Hepatocyte (in vitro differentiated cells): Measurements from ENCODE around the gene THOC2. TPM values are rescaled to one million over a fixed set of nuclear protein-coding genes. Genes with fewer than 3 reads are reported as not detected.

ENCODE experiments used
- DNase-seq: peaks from one replicate; pipeline ENCODE4 v3.0.0-alpha.2; 2016; ENCODE audit warnings: low spot score
- H2AFZ ChIP-seq: fragments of 200-600 bp; sonication (generic); 2 replicates; pipeline ENCODE4 v1.6.0; 2016; ENCODE audit warnings: antibody characterized with exemption, mild to moderate bottlenecking
- H3K27ac ChIP-seq: fragments of 200-600 bp; sonication (generic); 2 replicates; pipeline ENCODE4 v1.5.1; 2016; ENCODE audit warnings: mild to moderate bottlenecking
- H3K27me3 ChIP-seq: fragments of 200-600 bp; sonication (generic); 2 replicates; pipeline ENCODE4 v1.6.1; 2016
- H3K36me3 ChIP-seq: fragments of 200-600 bp; sonication (generic); replicated peaks from 2 replicates; pipeline ENCODE4 v1.5.1; 2016; ENCODE audit warnings: low read depth; ENCODE audit not compliant: insufficient read depth
- H3K4me1 ChIP-seq: fragments of 200-600 bp; sonication (generic); 2 replicates; pipeline ENCODE4 v1.5.1; 2016; ENCODE audit warnings: mild to moderate bottlenecking, moderate library complexity; ENCODE audit not compliant: insufficient read depth
- H3K4me2 ChIP-seq: fragments of 200-600 bp; sonication (generic); 2 replicates; pipeline ENCODE4 v1.6.0; 2016
- H3K4me3 ChIP-seq: fragments of 200-600 bp; sonication (generic); 2 replicates; pipeline ENCODE4 v1.5.1; 2016; ENCODE audit warnings: mild to moderate bottlenecking
- H3K79me2 ChIP-seq: fragments of 200-600 bp; sonication (generic); 2 replicates; pipeline ENCODE4 v1.6.0; 2017; ENCODE audit warnings: mild to moderate bottlenecking
- H3K9me2 ChIP-seq: fragments of 200-600 bp; sonication (generic); replicated peaks from 2 replicates; pipeline ENCODE4 v1.6.0; 2017; ENCODE audit warnings: mild to moderate bottlenecking; ENCODE audit not compliant: insufficient read depth
- H3K9me3 ChIP-seq: fragments of 200-600 bp; sonication (generic); 2 replicates; pipeline ENCODE4 v1.5.1; 2016; ENCODE audit warnings: low read depth, mild to moderate bottlenecking
- H4K20me1 ChIP-seq: fragments of 200-600 bp; sonication (generic); 2 replicates; pipeline ENCODE4 v1.6.0; 2016; ENCODE audit warnings: mild to moderate bottlenecking; ENCODE audit not compliant: insufficient read depth, poor library complexity, severe bottlenecking
- CTCF ChIP-seq: fragments of 200-600 bp; sonication (generic); IDR thresholded peaks from 2 replicates; pipeline ENCODE4 v1.5.1; 2016; ENCODE audit warnings: antibody characterized with exemption, mild to moderate bottlenecking; ENCODE audit not compliant: poor library complexity
- EZH2 ChIP-seq: fragments of 200-600 bp; sonication (generic); IDR thresholded peaks from 2 replicates; pipeline ENCODE4 v1.6.1; 2016; ENCODE audit warnings: antibody characterized with exemption, mild to moderate bottlenecking, borderline replicate concordance
- EZH2phosphoT487 ChIP-seq: fragments of 200-600 bp; sonication (generic); IDR thresholded peaks from one replicate; pipeline ENCODE4 v1.6.1; 2018; ENCODE audit warnings: antibody characterized with exemption, mild to moderate bottlenecking, low read depth, moderate library complexity; ENCODE audit not compliant: unreplicated experiment, severe bottlenecking
- WGBS: methylation state at CpG from one replicate; pipeline ENCODE4 v1.1.6; 2016; ENCODE audit warnings: low lambda C conversion rate; ENCODE audit errors: missing lambda C conversion rate; 5-methylcytosine and 5-hydroxymethylcytosine counted together
- polyA plus RNA-seq: library from polyadenylated mRNA; unstranded; fragments of >200 nt; fragmentation: Nextera tagmentation; extraction: Ambion mirVana; gene quantifications from 2 replicates; pipeline ENCODE4 v1.2.1, GENCODE V29; 2016
- small RNA-seq: library from RNA; depleted of rRNA; stranded (forward); fragments of <200 nt; gene quantifications from one replicate; pipeline ENCODE3, GENCODE V24; 2014
- total RNA-seq: library from RNA; depleted of rRNA; stranded (reverse); fragments of >200 nt; gene quantifications from 2 replicates; pipeline ENCODE4 v1.2.3, GENCODE V29; 2014

Gene THOC2
- total and polyA plus RNA-seq, 2 experiments from 2014 or later: 66.0 to 95.6 TPM

- Histone ChIP-seq H2AFZ (no peak overlapping the region), H3K4me2 (no peak overlapping the region), H3K4me1 (no peaks in the 10 kb centered on the region), H3K27ac (no peak overlapping the region), H3K9me2 (no peaks in the 10 kb centered on the region), H3K4me3 (no peak overlapping the region), H4K20me1 (no peaks in the 10 kb centered on the region), H3K9me3 (no peaks in the 10 kb centered on the region), H3K36me3 (no peaks in the 10 kb centered on the region), H3K27me3 (no peaks in the 10 kb centered on the region), H3K79me2 (no peaks in the 10 kb centered on the region)
- DNase-seq: no peak
- 93% methylated on average over 32 of the region's 32 CpGs for WGBS
- TF ChIP-seq EZH2phosphoT487: no peak
- no peak for TF ChIP-seq CTCF
- no peak for TF ChIP-seq EZH2
Measured at GRCh38 chrX:123562342-123563146, 170.3 kb downstream of the THOC2 start.

GRCh38 chrX:123561439-123562215 lies 171.2 kb downstream of the THOC2 start:
- H3K27ac ChIP-seq: no peak overlapping the region
- H4K20me1 ChIP-seq: no peaks in the 10 kb centered on the region
- no peaks in the 10 kb centered on the region for H3K4me1 ChIP-seq
- H3K27me3 ChIP-seq: no peaks in the 10 kb centered on the region
- H3K79me2 ChIP-seq: no peaks in the 10 kb centered on the region
- no peaks in the 10 kb centered on the region for H3K9me2 ChIP-seq
- WGBS: 89% methylated on average over 28 of the region's 28 CpGs
- H3K4me3 ChIP-seq: no peak overlapping the region
- no peak for DNase-seq
- no peak overlapping the region for H2AFZ ChIP-seq
- TF ChIP-seq EZH2: no peak
- TF ChIP-seq CTCF: no peak
- TF ChIP-seq EZH2phosphoT487: no peak
- H3K9me3 ChIP-seq: no peaks in the 10 kb centered on the region
- no peak overlapping the region for H3K4me2 ChIP-seq
- H3K36me3 ChIP-seq: no peaks in the 10 kb centered on the region

GRCh38 chrX:123550829-123551228 lies 182.0 kb downstream of the THOC2 start:
- no peaks in the 10 kb centered on the region for H4K20me1 ChIP-seq
- H3K36me3 ChIP-seq: no peaks in the 10 kb centered on the region
- no peaks in the 10 kb centered on the region for H3K27me3 ChIP-seq
- TF ChIP-seq CTCF: no peak
- no peak overlapping the region for H2AFZ ChIP-seq
- H3K9me3 ChIP-seq: no peaks in the 10 kb centered on the region
- 90% methylated on average over 1 of the region's 1 CpG for WGBS
- no peak overlapping the region for H3K4me3 ChIP-seq
- no peak overlapping the region for H3K4me2 ChIP-seq
- no peaks in the 10 kb centered on the region for H3K79me2 ChIP-seq
- no peak for DNase-seq
- H3K9me2 ChIP-seq: no peaks in the 10 kb centered on the region
- no peak overlapping the region for H3K27ac ChIP-seq
- H3K4me1 ChIP-seq: no peaks in the 10 kb centered on the region

Small RNA genes lying within 50 kb of the gene (small RNA-seq; reads per million reads assigned to genes)
- gene AL030996.1 (not detected), gene RNU7-69P (not detected)

Other genes with a start within 250 kb of the THOC2 start
- gene XIAP, start 127.0 kb upstream of the THOC2 start, total RNA-seq: 36.1 and 38.1 TPM in 2 replicates
- 7.9 and 13.7 TPM in 2 replicates for gene XIAP, start 127.0 kb upstream of the THOC2 start, polyA plus RNA-seq
- 61.9 and 70.9 TPM in 2 replicates for gene STAG2, start 228.7 kb upstream of the THOC2 start, total RNA-seq
- gene STAG2, start 228.7 kb upstream of the THOC2 start, polyA plus RNA-seq: 16.5 and 20.3 TPM in 2 replicates